Medulla oblongata (tissue), 1 donor: Measurements from ENCODE around the gene AUTS2.
"Not testable (repeated sequence)": the region's sequence is repeated elsewhere in the genome, so short reads cannot be mapped to it uniquely, and the experiment has no call there.

ENCODE experiments used
- DNase-seq: peaks from one replicate; pipeline ENCODE4 v3.0.0-alpha.2; 2015; ENCODE audit errors: extremely low spot score

Gene AUTS2

GRCh38 chr7:69759373-69759772 is 161.1 kb downstream of the AUTS2 start:
- DNase-seq = no peak

- DNase-seq = no peak
Measured at GRCh38 chr7:69761290-69761922, 163.1 kb downstream of the AUTS2 start.

- no peak for DNase-seq
Measured at GRCh38 chr7:69762821-69763352, 164.6 kb downstream of the AUTS2 start.

DNA sequence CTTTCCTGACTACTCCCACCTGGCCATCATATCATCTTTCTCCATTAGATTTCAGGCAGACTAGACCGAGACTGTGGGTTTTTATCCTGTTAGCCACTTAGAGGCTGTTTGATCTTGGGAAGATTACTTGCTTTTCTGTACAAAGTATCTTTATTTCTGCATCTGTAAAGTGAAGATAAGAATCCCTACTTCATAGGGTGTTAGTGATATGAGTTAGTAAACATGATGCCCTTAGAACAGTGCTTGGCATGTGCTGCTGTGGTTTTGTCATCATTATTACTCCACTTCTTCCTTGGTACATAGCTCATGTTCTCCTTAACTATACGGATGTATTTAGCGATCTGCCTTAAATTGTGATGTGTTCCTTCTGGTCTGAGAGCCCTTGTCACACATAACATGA is 165.2 kb downstream of the AUTS2 start:
- no peak for DNase-seq

DNA sequence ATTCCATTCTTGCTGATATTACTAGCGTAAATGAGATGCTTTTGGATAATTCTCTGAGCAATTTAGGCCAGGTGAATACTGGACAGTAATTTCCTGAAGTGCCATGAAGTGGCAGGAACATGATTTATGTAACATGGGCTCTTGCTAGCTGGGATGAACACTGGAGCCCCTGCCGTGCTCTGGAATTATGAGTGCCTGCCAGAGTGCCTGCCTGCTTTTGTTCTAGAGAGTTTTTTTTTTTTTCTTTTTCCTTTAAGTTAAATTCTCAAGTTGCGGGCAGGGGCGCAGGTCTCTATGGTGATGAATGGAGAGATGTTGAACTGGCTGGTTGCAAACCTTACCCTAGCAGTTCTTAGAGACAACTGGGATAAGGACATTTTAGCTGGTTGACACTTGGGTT is 165.9 kb downstream of the AUTS2 start:
- DNase-seq = no peak

- no peak for DNase-seq
Measured at GRCh38 chr7:69764681-69765080, 166.4 kb downstream of the AUTS2 start.

GRCh38 chr7:69765879-69766278 is 167.6 kb downstream of the AUTS2 start:
- no peak for DNase-seq

GRCh38 chr7:69768986-69769595 is 170.8 kb downstream of the AUTS2 start:
- no peak for DNase-seq

- no peak for DNase-seq
Measured at GRCh38 chr7:69769826-69770225, 171.6 kb downstream of the AUTS2 start.

DNA sequence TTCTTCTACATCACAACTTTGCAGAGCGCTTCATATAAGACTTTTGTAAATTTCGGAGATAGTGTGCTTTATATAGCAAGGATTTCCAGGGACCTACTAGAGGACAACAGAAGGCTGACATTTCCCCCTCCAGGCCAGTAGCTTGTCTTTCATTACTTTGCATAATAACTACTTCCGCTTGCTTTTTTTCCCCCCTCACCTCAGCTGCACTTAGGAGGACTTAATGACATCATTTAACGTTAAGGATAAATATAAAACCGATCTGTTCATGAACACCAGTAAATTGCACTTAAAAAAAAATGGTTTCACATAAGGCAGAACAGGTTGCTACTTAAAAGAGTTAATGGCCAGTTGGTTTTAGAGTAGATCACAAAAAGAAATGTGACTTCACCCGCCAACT is 172.3 kb downstream of the AUTS2 start:
- DNase-seq = no peak

DNA sequence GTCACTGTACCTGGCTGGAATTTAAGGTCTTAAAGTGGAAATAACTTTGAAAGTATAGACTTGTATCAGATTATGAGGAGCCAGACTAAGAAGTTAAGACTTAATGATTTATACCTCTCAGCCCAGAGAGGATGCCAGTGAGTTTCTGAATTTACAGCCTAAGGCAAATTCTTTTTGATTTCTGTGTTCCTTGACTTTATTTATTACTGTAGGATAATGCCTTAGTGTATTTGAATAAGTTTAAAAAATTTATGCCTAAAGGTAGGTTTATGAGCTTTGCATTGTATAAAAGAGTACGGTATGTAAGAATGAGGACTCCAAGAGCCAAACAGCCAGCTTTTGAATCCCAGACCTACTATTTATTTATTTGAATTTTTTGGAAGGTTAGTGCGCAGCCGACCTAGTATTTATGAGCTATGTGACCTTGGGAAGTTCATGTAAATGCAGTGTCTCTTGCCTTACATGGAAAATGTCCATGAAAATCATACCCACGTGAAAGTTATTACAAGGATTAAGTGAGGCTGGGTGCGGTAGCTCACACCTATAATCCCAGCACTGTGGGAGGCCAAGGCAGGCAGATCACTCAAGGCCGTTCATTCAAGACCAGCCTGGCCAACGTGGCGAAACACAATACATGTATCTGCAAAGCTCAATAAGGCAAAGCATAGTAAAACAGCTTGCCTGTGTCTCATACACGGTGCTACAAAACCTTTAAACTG is 174.6 kb downstream of the AUTS2 start:
- no peak for DNase-seq

GRCh38 chr7:69773535-69774225 is 175.4 kb downstream of the AUTS2 start:
- DNase-seq = no peak

DNA sequence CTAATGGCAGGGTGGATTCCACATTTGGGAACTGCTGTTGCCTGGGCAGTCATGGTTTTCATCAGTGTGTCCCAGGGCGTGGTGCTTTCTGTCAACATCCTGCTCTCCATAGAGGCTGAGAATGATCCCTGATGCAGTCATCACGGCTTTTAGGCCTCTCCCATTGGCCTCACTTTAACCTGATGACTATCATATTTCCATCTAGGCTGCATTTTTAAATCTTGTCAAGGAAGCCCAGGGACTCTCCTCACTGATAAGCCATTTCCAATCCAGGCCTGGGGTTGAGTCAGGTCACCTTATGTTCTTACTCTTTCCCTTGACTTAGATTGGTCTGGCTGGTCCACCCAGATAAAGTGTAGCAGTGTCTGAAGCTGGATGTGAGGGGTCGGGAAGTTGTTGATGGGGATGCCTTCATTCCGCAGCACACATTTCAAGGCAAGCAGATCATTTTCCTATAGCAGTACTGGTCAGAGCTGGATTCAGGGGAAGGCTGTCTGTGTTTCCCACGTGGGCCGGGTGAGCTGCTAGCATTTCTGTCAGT is 177.0 kb downstream of the AUTS2 start:
- no peak for DNase-seq

DNA sequence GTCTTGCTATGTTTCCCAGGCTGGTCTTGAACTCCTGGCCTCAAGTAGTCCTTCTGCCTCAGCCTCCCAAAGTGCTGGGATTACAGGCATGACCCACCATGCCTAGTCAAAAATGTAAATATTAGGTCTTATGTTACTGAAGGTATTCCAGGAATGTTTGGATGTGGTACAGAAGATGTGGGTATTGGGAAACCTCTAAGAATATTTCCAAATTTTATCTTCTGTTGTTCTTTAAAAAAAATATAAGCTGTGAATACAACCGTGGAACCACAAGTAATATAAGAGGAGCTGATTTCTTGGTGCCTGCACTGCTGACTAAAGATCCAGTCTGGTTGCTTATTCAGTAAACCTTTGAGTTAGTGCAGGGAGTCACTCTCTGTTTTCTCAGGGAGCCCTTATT is 178.3 kb downstream of the AUTS2 start:
- no peak for DNase-seq

DNA sequence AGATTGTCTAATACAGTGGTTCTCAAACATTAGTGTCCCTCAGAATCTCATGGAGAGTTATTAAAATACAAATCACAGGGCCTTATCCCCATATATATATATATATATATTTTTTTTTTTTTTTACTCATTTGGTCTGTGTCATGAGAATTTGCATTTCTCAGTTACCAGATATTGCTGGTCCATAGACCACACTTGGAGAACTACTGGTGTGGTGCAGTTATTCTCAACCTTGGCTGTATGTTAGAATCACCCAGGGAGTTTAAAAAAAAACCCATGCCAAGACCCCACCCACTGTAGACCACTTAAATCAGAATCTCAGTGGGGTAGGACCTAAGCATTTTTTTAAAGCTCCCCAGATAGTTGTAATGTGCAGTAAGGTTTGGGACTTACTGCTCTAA is 179.9 kb downstream of the AUTS2 start:
- no peak for DNase-seq

DNA sequence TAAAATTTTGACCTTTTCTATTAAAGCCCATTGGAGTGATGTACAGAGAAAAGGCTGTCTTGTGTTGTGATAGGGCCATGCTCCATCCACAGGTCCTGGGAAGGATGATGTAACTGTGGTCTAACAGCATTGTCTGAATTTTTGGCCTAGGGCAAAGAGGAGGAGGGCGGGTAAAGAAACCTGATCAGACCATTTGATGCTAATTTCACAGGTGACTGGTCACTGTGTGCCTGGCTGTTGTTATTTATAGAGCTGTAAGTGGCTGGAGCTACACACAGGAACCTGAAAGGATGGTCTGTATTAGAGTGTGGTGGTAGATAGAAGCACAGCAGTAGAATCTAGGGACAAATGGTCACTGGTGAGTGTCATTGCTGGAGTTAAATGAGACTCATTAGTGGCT is 182.1 kb downstream of the AUTS2 start:
- DNase-seq = no peak

DNA sequence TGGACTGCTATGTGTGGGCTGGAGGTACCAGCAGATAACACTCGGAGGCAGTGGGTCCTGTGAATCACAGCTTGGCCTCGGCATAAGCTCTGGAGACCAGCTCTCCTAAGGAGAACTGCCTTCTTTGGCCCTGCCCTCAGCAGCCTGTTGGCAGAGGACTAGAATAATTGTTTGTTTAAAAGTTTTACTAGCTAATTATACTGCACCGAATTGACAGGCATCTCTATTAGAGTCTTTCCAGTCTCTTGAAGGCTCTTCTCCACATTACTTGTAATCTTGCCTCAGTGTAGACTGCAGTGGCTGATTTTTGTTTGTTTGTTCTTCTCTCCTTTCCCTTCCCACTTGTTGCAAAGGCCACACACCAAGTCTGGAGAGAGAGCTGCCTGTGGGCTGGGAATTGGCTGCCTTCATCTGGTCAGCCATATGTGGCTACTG is 183.2 kb downstream of the AUTS2 start:
- DNase-seq = no peak

GRCh38 chr7:69782917-69783684 is 184.8 kb downstream of the AUTS2 start:
- DNase-seq = peak; percentile 77

GRCh38 chr7:69786130-69786529 is 187.9 kb downstream of the AUTS2 start:
- not testable (repeated sequence) for DNase-seq

GRCh38 chr7:69786730-69787395 is 188.6 kb downstream of the AUTS2 start:
- DNase-seq = no peak
